ENCODE measurements around the gene PTPRK. TPM values are rescaled to one million over a fixed set of nuclear protein-coding genes. Genes with fewer than 3 reads are reported as not detected.

PTPRK gene
- total RNA-seq, 1 donor: 70.2 TPM

DNA sequence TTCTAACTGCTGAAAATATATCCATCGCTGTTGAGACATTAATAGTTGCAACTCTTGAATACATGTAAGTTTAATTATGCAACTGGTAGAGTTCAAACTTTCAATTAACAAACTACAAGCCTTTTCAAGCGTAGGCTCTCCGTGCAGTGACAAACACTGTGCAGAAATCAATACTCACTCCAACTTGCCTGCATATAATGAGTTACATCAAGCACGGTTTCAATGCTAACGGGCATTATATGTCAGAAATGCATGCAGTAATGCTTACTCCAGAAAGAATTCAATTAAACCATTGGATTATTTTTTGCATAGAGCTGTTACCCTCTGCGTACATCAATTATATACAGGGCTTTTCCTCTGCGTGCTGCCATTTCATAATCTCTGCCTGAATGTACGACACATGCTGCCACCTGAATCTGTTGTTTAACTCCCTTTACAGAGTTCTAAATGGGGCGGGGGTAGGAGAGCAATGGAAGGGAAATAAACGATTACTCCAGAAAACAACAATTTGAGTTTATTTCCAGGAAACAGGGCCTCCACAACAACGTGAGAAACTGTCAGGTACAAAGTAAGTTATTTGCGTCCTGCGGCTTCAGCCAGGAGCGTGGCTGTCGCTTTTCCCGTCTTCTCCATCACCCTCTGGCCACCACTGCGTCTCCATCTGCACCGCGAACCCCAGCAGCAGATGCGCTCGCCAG lies 1.8 kb downstream of the PTPRK start:
- no peak for DNase-seq (ENCODE audit: low read depth)
- TF ChIP-seq, protein P1, sequence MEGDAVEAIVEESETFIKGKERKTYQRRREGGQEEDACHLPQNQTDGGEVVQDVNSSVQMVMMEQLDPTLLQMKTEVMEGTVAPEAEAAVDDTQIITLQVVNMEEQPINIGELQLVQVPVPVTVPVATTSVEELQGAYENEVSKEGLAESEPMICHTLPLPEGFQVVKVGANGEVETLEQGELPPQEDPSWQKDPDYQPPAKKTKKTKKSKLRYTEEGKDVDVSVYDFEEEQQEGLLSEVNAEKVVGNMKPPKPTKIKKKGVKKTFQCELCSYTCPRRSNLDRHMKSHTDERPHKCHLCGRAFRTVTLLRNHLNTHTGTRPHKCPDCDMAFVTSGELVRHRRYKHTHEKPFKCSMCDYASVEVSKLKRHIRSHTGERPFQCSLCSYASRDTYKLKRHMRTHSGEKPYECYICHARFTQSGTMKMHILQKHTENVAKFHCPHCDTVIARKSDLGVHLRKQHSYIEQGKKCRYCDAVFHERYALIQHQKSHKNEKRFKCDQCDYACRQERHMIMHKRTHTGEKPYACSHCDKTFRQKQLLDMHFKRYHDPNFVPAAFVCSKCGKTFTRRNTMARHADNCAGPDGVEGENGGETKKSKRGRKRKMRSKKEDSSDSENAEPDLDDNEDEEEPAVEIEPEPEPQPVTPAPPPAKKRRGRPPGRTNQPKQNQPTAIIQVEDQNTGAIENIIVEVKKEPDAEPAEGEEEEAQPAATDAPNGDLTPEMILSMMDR (IDR thresholded peaks at IDR 0.05; ENCODE audit: insufficient read depth, low read length): no peak
- peak overlapping the region; percentile 98 for H3K4me3 ChIP-seq (ENCODE audit: low read depth, low read length)

DNA sequence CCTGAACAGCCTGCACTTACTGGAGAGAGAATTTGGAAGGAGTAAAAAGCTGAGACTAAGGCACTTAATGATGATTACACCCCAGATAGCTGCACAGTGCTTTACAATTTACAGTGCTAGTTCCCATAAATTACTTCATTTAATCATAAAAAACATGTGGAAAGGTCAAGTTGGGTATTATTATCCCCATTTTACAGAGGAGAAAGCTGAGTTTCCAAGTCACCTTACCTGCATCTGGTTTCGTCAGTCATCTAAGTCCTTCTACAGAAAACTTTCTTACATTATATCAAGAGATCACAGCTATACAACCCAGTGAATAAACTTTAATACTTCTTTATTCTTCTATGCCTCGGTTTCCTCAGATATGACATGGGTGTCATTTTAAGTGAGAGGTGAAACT lies 3.3 kb downstream of the PTPRK start:
- no peak for DNase-seq (ENCODE audit: low read depth)
- no peak overlapping the region for H3K4me3 ChIP-seq (ENCODE audit: low read depth, low read length)
- TF ChIP-seq, protein P1 (IDR thresholded peaks at IDR 0.05; ENCODE audit: insufficient read depth, low read length): no peak

GRCh38 chr6:128516514-128516898 lies 3.9 kb downstream of the PTPRK start:
- TF ChIP-seq, protein P1 (IDR thresholded peaks at IDR 0.05; ENCODE audit: insufficient read depth, low read length): peak; percentile 12
- DNase-seq (ENCODE audit: low read depth): no peak
- H3K4me3 ChIP-seq (ENCODE audit: low read depth, low read length): no peak overlapping the region

- peak; percentile 72 for DNase-seq (ENCODE audit: low read depth)
- no peak overlapping the region for H3K4me3 ChIP-seq (ENCODE audit: low read depth, low read length)
- TF ChIP-seq, protein P1 (IDR thresholded peaks at IDR 0.05; ENCODE audit: insufficient read depth, low read length): no peak
These were observed 4.6 kb downstream of the PTPRK start for GRCh38 chr6:128515550-128516513.

GRCh38 chr6:128513878-128514277 lies 6.5 kb downstream of the PTPRK start:
- H3K4me3 ChIP-seq (ENCODE audit: low read depth, low read length): no peak overlapping the region
- TF ChIP-seq, protein P1 (IDR thresholded peaks at IDR 0.05; ENCODE audit: insufficient read depth, low read length): no peak
- DNase-seq (ENCODE audit: low read depth): no peak

GRCh38 chr6:128512296-128512695 lies 8.1 kb downstream of the PTPRK start:
- no peak overlapping the region for H3K4me3 ChIP-seq (ENCODE audit: low read depth, low read length)
- no peak for DNase-seq (ENCODE audit: low read depth)
- TF ChIP-seq, protein P1 (IDR thresholded peaks at IDR 0.05; ENCODE audit: insufficient read depth, low read length): no peak
